Lung (tissue), 12 donors: Measurements from ENCODE around the gene EIF3I. TPM values are rescaled to one million over a fixed set of nuclear protein-coding genes. Genes with fewer than 3 reads are reported as not detected.

Experiments used
- ATAC-seq: fragments of 200-7000 bp; cut with Tn5 transposase; one replicate; pipeline ENCODE4 v1.9.1; 2020; ENCODE audit warnings: moderate number of reproducible peaks; ENCODE audit not compliant: insufficient read depth, low FRiP score
- DNase-seq, 3 donors: peaks; one replicate each; pipeline ENCODE4 v3.0.0-alpha.2; 2013 to 2017
- H3K27ac ChIP-seq, 2 donors: one replicate each; pipeline ENCODE4 v1.5.1; 2013; ENCODE audit warnings: mild to moderate bottlenecking in 2 of 2, moderate library complexity in 2 of 2, control low read depth in 1 of 2, inconsistent platforms in 1 of 2, low read depth in 1 of 2, low read length in 1 of 2
- H3K27me3 ChIP-seq, 3 donors: one replicate each; pipeline ENCODE4 v1.5.1; 2013; ENCODE audit warnings: low read length in 2 of 3; ENCODE audit not compliant: control insufficient read depth in 3 of 3, insufficient read depth in 3 of 3
- H3K36me3 ChIP-seq, 4 donors: one replicate each; pipeline ENCODE4 v1.5.1; 2013; ENCODE audit warnings: low read length in 4 of 4, mild to moderate bottlenecking in 1 of 4, moderate library complexity in 1 of 4; ENCODE audit not compliant: control insufficient read depth in 4 of 4, insufficient read depth in 4 of 4
- H3K4me1 ChIP-seq, 5 donors: one replicate each; pipeline ENCODE4 v1.5.1; 2013; ENCODE audit warnings: low read length in 5 of 5, mild to moderate bottlenecking in 2 of 5, moderate library complexity in 1 of 5; ENCODE audit not compliant: control insufficient read depth in 5 of 5, insufficient read depth in 5 of 5
- H3K4me3 ChIP-seq: one replicate; pipeline ENCODE4 v1.5.1; 2013; ENCODE audit warnings: mild to moderate bottlenecking, control low read depth, moderate library complexity
- H3K9ac ChIP-seq, 2 donors: one replicate each; pipeline ENCODE4 v1.5.1; 2013; ENCODE audit warnings: low read length in 2 of 2, control low read depth in 1 of 2; ENCODE audit not compliant: insufficient read depth in 1 of 2
- H3K9me3 ChIP-seq, 4 donors: one replicate each; pipeline ENCODE4 v1.5.1; 2013; ENCODE audit warnings: low read length in 3 of 4, mild to moderate bottlenecking in 1 of 4, moderate library complexity in 1 of 4; ENCODE audit not compliant: control insufficient read depth in 4 of 4, insufficient read depth in 3 of 4
- CTCF ChIP-seq: IDR thresholded peaks from 2 replicates; pipeline ENCODE4 v1.5.1; 2012; ENCODE audit warnings: mild to moderate bottlenecking; ENCODE audit errors: control extremely low read depth, extremely low read depth
- WGBS, 2 donors: extraction: QIAGEN DNeasy Blood & Tissue Kit; methylation state at CpG; one replicate each; pipeline ENCODE4 v1.1.7; 2013; 5-methylcytosine and 5-hydroxymethylcytosine counted together
- polyA plus RNA-seq, 2 donors: library from polyadenylated mRNA; stranded (reverse); fragments of 200-250 nt; gene quantifications; one replicate each; pipeline ENCODE4 v1.2.1, GENCODE V29; 2013
- total RNA-seq, 2 donors: library from RNA; depleted of rRNA in 1 of 2; stranded (reverse); fragments of >200 nt in 1 of 2; gene quantifications; one replicate each; pipeline ENCODE4 v1.2.1, GENCODE V29; 2014 to 2021
- donor health status: control.
- donor health status: control.
- donor health status: Bipolar disorder and iron deficiency.
- donor health status: healthy.
- donor health status: DM: yes; HTN: yes; CAD: no.

EIF3I gene
- total and polyA plus RNA-seq, 4 donors = 81.0 to 255 (median 185) TPM

- H3K4me3 ChIP-seq = no peak overlapping the region
- peaks cover 0 to 22% (median 2%) of the 10 kb centered on the region in 5 donors for H3K4me1 ChIP-seq
- peak overlapping the region; percentile 17 to 79 for H3K27ac ChIP-seq
- WGBS, 2 donors = 6 to 8% methylated on average over 27 to 31 of the region's 31 CpGs
- DNase-seq = peak; percentile 53 to 71 (median 67)
- TF ChIP-seq CTCF = peak; percentile 67
- no peaks in the 10 kb centered on the region for H3K9me3 ChIP-seq
- H3K36me3 ChIP-seq = no peaks in the 10 kb centered on the region
- H3K27me3 ChIP-seq = no peaks in the 10 kb centered on the region
- peak; percentile 83 for ATAC-seq
- no peak overlapping the region for H3K9ac ChIP-seq
Measured at GRCh38 chr1:32247983-32248889, 26.0 kb downstream of the EIF3I start.

- Histone ChIP-seq H3K9me3 (no peaks in the 10 kb centered on the region), H3K9ac (no peak overlapping the region), H3K4me1 (peaks cover 0 to 22% (median 2%) of the 10 kb centered on the region in 5 donors), H3K27ac (peak overlapping the region; percentile 29 to 82), H3K27me3 (no peaks in the 10 kb centered on the region), H3K4me3 (no peak overlapping the region), H3K36me3 (no peaks in the 10 kb centered on the region)
- ATAC-seq (no peak), DNase-seq (peak in 2 of 3 donors; percentile 59 to 71)
- WGBS, 2 donors = 18 to 47% methylated on average over 9 of the region's 9 CpGs
- TF ChIP-seq CTCF = no peak
Measured at GRCh38 chr1:32249831-32250525, 27.8 kb downstream of the EIF3I start.

GRCh38 chr1:32250893-32251716 is 28.9 kb downstream of the EIF3I start, which contains the start of gene LCK:
LCK (plus strand) TSS chr1:32251265; CDS start chr1:32274330, 23,065 bp downstream.
- Histone ChIP-seq H3K4me3 (no peak within 1 kb of the TSS), H3K9ac (no peak within 1 kb of the TSS), H3K36me3 (no peaks in the 10 kb centered on the region), H3K4me1 (peaks cover 0 to 22% (median 2%) of the 10 kb centered on the region in 5 donors), H3K27me3 (no peaks in the 10 kb centered on the region), H3K9me3 (no peaks in the 10 kb centered on the region), H3K27ac (peak within 1 kb of the TSS; percentile 29 to 82)
- TF ChIP-seq CTCF = no peak
- DNase-seq (no peak), ATAC-seq (no peak)
- 63 to 70% methylated on average over 25 of the region's 25 CpGs for WGBS, 2 donors
